ENCODE results near the gene RDX. TPM values are rescaled to one million over a fixed set of nuclear protein-coding genes. Genes with fewer than 3 reads are reported as not detected.
A peak's percentile ranks its signal among the peaks of the same experiment; 100 is the strongest.

The RDX gene
- total RNA-seq, 1 experiment from 2014 or later, result 131 TPM

- intact Hi-C loops (cut with micrococcal nuclease), result no loop called here
- no peaks in the 10 kb centered on the region for H3K27me3 ChIP-seq (ENCODE audit: insufficient read depth, low read length)
- BruUV-seq (replicated peaks), result no TSS peak
- H3K4me3 ChIP-seq (replicated peaks in 1 of 2; ENCODE audit: low read depth in 1 of 2, low read length in 2 of 2), result no peak overlapping the region
- no peak overlapping the region for H3K4me2 ChIP-seq (ENCODE audit: low read length)
- ChIA-PET CTCF (interaction anchor here (1.0 kb wide), 1 partner anchor 53 kb away, joined by 3 read pairs; no protein-coding TSS in a partner anchor), POLR2A (no interaction called here), RAD21 (ENCODE audit: low non-redundant PET in 1 of 2, low total read pairs in 2 of 2, uncharacterized antibody in 2 of 2, unreplicated experiment in 2 of 2) (no interaction called here)
- no peak overlapping the region for H3K9ac ChIP-seq (ENCODE audit: low read length)
- H3K9me3 ChIP-seq (ENCODE audit: control insufficient read depth in 1 of 2, insufficient read depth in 1 of 2, low read depth in 1 of 2, low read length in 2 of 2), result no peaks in the 10 kb centered on the region
- ATAC-seq (peak; percentile 82), DNase-seq (ENCODE audit: low read depth, low spot score) (no peak)
- TF ChIP-seq SIN3A (IDR thresholded peaks at IDR 0.05; ENCODE audit: low read depth) (no peak), ZBTB33 (IDR thresholded peaks at IDR 0.05; ENCODE audit: extremely low read depth, insufficient replicate concordance, low read length) (no peak), ELF1 (IDR thresholded peaks at IDR 0.05; ENCODE audit: borderline replicate concordance, low read depth) (no peak), SP1 (IDR thresholded peaks at IDR 0.05; ENCODE audit: low read depth) (no peak), CBX3 (IDR thresholded peaks at IDR 0.05; ENCODE audit: low read depth) (no peak), EZH2 (IDR thresholded peaks at IDR 0.05) (no peak), REST (IDR thresholded peaks at IDR 0.05; ENCODE audit: low read depth) (no peak), ZNF274 (IDR thresholded peaks at IDR 0.05; ENCODE audit: low read depth, low read length) (no peak), CTCF (IDR thresholded peaks at IDR 0.05 in 2 of 3, conservative IDR thresholded peaks at IDR 0.05 in 1 of 3; ENCODE audit: borderline replicate concordance in 1 of 3, insufficient read depth in 1 of 3, low read depth in 2 of 3, low read length in 2 of 3) (0 out of 6 replicates have a peak, but pooled peaks of 1 of the 3 experiments have one; percentile 9), RAD21 (IDR thresholded peaks at IDR 0.05; ENCODE audit: low read depth) (peak; percentile 6; the same call in 1 of the 2 replicates)
- H3K4me1 ChIP-seq (ENCODE audit: control insufficient read depth in 1 of 2, insufficient read depth in 2 of 2, low read length in 2 of 2), result peaks cover 17 to 22% of the 10 kb centered on the region in 2 experiments; a peak in 3 of 4 replicates
- peak overlapping the region; percentile 48 for H2AFZ ChIP-seq (ENCODE audit: low read depth, low read length, poor library complexity, severe bottlenecking)
- no peaks in the 10 kb centered on the region for H3K79me2 ChIP-seq (ENCODE audit: insufficient read depth, low read length)
- no peak overlapping the region for H3K27ac ChIP-seq (ENCODE audit: low read depth, low read length)
- H3K9me2 ChIP-seq (ENCODE audit: insufficient read depth), result no peaks in the 10 kb centered on the region
- no peaks in the 10 kb centered on the region for H3K36me3 ChIP-seq (ENCODE audit: control insufficient read depth in 1 of 2, insufficient read depth in 2 of 2, low read length in 2 of 2)
- no peaks in the 10 kb centered on the region for H4K20me1 ChIP-seq (ENCODE audit: insufficient read depth)
These were observed 18.1 kb upstream of the RDX start for GRCh38 chr11:110314366-110315095.
